Astrocyte of the spinal cord (primary cell): Measurements from ENCODE around the gene MAN1A2.

Experiments used
- DNase-seq: peaks from one replicate; pipeline ENCODE4 v3.0.0; 2011; ENCODE audit warnings: low read depth, low spot score
- H3K4me3 ChIP-seq: 2 replicates; pipeline ENCODE4 v1.5.1; 2011; ENCODE audit warnings: low read depth, mild to moderate bottlenecking, low read length, moderate library complexity
- in situ Hi-C: cut with HindIII; loops from 2 replicates; pipeline ENCODE4 v1.10.0; 2017; ENCODE audit warnings: low sequenced_read_pairs
- TF ChIP-seq, protein P1 (sequence below): IDR thresholded peaks from 2 replicates; pipeline ENCODE4 v1.5.1; 2012; ENCODE audit warnings: low read depth, mild to moderate bottlenecking, low read length, inconsistent platforms

The MAN1A2 gene

DNA sequence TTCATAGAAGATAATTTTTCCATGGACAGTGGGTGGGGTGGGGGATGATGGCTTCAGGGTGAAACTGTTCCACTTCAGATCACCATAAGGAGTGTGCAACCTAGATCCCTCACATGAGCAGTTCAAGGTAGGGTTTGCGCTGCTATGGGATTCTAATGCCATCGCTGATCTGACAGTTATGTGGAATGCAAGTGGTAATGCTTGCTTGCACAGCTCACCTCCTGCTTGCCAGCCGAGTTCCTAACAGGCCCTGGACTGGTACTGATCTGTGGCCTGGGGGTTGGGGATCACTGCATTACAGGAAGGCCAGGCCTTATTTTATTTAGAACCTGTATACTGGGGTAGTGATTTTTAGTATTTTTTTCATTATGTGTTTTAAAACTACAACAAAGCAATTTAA lies 22.0 kb downstream of the MAN1A2 start:
- in situ Hi-C loops, result no loop called here
- TF ChIP-seq, protein P1, sequence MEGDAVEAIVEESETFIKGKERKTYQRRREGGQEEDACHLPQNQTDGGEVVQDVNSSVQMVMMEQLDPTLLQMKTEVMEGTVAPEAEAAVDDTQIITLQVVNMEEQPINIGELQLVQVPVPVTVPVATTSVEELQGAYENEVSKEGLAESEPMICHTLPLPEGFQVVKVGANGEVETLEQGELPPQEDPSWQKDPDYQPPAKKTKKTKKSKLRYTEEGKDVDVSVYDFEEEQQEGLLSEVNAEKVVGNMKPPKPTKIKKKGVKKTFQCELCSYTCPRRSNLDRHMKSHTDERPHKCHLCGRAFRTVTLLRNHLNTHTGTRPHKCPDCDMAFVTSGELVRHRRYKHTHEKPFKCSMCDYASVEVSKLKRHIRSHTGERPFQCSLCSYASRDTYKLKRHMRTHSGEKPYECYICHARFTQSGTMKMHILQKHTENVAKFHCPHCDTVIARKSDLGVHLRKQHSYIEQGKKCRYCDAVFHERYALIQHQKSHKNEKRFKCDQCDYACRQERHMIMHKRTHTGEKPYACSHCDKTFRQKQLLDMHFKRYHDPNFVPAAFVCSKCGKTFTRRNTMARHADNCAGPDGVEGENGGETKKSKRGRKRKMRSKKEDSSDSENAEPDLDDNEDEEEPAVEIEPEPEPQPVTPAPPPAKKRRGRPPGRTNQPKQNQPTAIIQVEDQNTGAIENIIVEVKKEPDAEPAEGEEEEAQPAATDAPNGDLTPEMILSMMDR, result no peak
- H3K4me3 ChIP-seq, result no peak overlapping the region
- DNase-seq, result no peak

DNA sequence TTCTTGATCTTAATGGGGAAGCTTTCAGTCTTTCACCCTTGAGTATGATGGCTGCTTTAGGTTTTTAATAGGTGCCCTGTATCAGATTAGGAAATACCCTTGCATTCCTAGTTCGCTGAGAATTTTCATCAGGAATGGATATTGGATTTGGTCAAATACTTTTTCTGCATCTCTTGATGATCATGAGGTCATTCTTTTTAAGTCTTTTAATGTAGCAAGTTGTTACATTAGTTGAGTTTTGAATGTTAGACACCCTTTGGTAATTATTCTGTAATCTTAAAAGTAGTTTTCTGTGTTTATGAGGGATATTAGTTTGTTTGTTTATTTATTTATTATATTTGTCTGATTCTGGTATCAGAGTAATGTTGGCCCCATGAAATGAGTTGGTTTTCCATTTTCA lies 22.5 kb downstream of the MAN1A2 start:
- H3K4me3 ChIP-seq, result no peak overlapping the region
- no peak for DNase-seq
- TF ChIP-seq, protein P1, result no peak
- in situ Hi-C loops, result no loop called here

DNA sequence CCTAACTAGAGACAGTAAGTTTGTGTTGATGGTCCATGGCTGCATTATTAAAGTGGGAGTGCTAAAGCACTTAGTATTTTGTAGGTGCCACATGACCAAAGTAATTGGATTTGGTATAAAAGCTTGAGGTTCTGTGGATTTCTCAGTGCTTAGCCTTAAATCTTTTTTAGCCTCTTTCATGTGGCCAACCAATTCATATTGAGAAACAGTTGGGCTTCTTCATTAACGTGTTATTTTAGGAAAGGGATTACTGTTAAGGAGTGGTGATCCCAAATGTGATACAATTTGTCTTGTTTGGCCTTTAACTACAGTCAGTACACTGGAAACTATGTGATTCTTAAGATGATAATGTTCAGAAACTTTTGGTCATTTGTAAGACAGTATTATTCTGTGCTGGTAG lies 25.5 kb downstream of the MAN1A2 start:
- no peak overlapping the region for H3K4me3 ChIP-seq
- no peak for DNase-seq
- TF ChIP-seq, protein P1, result no peak
- in situ Hi-C loops, result no loop called here

DNA sequence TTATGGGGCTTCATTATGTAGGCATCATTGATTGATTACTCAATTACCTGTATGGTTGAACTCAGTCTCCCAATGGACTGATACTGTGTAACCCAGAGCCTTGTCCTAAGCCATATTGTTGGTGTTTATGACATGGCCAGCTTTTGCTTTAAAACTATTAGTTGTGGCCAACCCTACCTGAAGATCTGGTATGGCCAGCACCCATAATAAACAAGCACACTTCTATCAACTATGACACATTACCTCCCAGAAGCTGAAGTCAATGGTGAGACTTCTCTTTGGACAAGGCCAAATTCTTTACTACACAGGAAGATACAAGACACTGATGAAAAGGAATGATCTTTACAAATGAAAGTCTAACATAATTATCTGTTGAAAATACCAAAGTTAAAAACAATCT lies 28.8 kb downstream of the MAN1A2 start:
- H3K4me3 ChIP-seq, result no peak overlapping the region
- in situ Hi-C loops, result no loop called here
- no peak for DNase-seq
- TF ChIP-seq, protein P1, result no peak

DNA sequence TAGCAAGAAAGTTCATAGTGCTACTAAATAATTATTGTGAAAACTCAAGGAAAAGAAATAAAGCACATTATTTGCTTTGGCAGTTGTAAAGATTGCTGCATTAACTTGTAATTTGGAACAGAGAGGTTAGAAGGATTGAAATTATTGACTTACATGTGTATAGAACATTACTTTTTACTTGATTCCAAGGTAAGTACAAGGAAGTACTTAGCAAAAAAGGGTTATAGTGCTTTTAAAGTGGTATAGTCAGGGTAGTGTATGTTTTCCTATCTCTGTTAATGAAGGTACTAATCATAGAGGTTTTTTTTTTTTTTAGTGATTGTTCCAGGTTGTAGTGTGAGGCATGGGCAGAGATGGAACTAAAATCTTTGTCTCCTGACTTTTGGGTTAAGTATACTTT lies 29.4 kb downstream of the MAN1A2 start:
- H3K4me3 ChIP-seq, result no peak overlapping the region
- TF ChIP-seq, protein P1, result no peak
- in situ Hi-C loops, result no loop called here
- DNase-seq, result no peak

DNA sequence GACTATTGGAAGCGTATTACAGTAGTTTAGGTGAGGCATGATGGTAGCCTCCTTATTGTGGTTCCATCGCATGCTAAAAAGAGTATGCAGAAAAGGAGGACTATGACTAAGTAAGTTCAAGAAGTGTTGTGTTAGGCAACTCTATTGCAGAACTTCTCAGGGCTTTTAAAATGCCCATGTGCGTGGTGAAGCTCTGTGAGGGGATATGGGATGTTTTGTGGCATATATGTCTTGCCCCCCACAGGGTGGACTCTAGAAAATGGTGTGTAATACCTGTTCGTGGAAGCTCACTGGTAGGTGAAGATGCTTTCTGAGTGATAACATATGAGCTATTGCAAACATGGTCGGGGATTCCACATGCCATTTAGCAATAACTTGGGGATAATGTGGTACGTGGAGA lies 31.7 kb downstream of the MAN1A2 start:
- in situ Hi-C loops, result no loop called here
- DNase-seq, result no peak
- TF ChIP-seq, protein P1, result no peak
- H3K4me3 ChIP-seq, result no peak overlapping the region

DNA sequence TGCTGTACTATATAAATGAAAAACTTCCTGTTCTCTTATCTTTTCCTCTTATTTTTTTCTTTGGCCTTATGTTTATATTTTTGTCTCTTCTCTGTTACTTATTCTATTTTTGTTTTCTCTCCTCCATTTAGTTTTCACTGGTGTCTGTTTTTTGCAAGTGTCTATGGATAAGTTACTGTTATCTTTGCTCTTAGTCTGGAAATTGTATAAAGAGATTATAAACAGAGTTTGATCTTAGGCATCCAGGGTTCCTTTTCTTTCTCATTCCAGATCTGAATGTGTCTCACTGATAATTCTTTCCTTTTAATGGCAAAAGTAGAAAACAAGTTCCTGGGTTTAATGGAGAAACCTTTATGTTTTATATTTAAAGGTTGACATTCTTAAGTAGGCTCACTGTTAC lies 34.5 kb downstream of the MAN1A2 start:
- in situ Hi-C loops, result no loop called here
- DNase-seq, result no peak
- TF ChIP-seq, protein P1, result no peak
- H3K4me3 ChIP-seq, result no peak overlapping the region
